Measurements from ENCODE around the gene KIAA1755.
"Not testable (repeated sequence)": the region's sequence is repeated elsewhere in the genome, so short reads cannot be mapped to it uniquely, and the experiment has no call there.

KIAA1755 gene

DNA sequence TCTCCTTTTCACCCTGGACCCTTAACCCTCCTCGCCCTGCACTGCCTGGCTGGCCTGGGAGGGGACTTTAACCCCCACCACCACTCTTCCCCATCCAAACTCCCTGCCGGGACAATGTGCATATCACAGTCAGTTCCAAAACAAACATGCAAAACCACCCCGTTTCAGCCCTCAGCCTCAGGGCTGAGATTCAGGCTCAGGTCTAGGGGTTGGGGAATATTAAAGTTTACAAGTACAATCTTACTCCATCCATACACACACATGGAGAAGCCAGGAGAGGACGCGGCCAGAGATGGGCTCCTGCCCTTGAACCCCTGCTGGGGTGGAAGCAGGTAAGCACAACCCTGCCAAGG is 534 bp downstream of the KIAA1755 start:
- no peak for DNase-seq (ENCODE audit: low read depth)

DNA sequence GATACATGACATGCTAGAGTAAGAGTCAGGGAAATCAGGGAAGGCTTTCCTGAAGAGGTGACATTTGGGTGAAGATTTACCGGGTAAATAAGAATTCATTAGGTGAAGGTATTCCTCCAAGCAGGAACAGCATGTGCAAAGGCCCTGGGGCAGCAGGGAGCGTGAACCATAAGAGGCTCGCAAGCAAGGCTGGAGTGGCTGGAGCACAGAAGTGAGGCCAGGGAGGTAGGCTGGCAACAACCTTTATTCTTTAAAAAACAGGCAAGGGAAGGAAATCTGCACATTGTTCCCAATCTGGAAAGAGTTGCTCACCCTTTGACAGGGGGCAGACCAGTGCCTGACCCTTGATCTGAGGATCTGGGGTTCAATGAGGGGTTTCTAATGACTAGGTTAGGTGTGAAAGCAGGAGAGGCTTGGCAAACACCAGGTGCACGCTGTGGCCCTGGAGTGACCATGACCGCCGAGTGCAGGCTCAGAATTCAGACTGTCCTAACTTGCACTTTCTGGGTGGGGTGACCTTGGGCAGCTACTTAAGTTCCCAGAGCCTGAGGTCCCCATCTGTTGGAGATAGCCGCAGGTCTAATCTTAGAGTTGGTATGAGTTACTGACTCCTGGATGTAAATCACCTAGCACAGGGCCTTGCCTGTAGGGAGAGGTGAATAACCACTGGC is 1.9 kb downstream of the KIAA1755 start:
- no peak for DNase-seq (ENCODE audit: low read depth)

DNA sequence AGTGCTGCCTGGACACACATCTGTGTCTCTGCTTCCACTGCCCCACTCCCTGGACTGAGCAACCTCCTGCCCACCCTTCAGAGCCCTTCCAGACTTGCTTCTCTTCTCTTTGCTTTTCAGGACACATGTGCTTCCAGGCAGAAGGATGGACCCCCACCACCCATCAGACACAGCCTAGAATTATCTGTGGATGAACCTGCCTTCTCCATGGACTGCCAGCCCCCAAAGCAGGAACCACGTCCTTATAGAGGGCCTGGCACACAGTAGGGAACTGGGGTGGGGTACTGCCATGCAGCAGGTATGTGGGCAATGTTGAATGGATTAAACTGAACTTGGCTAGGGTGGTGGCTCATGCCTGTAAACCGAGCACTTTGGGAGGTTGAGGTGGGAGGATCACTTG is 3.6 kb downstream of the KIAA1755 start:
- DNase-seq (ENCODE audit: low read depth), result no peak

DNA sequence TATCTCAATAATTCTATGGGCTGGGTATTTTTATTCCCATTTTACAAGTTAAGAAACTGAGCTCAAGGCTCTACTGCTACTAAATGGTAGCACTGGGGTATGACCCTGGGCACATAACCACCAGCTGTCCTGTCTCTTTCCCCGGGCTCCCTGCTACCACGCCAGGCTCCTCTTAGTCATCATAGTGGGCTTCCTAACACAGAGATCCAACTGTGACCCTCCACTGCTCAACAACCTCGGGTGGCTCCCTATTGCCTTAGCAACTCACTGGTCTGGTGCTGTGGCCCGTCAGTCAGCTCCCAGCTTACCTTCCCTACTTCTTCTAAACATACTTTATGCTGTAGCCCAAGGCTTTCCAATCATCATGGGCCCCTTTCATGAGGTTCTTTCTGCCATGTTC is 4.5 kb downstream of the KIAA1755 start:
- DNase-seq (ENCODE audit: low read depth), result no peak

DNA sequence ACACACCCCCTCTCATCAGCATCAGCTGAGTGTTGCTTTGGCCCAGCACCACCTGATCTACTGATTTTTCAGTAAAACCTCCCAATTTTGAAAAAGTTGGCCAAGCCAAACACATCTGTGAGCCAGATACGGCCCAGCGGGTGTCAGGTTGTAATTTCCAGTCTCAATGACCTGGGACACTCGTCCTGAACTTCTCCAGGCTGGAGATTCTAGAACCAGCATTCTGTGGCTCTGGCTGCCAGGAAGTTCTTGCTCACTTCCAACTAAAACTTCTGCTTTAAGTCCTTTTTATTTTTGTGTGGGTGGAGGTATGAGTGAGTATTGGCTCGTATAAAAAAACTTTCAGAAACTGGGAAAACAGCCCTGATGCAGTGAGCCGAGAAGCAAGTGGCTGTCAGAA is 5.1 kb downstream of the KIAA1755 start:
- DNase-seq (ENCODE audit: low read depth), result no peak

DNA sequence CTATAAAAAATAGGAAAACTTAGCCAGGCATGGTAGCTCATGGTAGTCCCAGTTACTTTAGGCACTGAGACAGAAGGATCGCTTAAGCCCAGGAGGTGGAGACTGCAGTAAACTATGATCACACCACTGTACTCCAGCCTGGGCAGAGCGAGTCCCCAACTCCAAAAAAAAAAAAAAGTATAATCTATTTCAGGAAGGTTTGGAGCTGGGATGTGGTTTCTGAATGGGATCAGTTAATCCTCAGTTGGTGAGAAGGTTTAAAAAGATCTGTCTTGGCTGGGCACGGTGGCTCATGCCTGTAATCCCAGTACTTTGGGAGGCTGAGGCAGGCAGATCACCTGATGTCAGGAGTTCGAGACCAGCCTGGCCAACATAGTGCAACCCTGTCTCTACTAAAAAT is 5.9 kb downstream of the KIAA1755 start:
- DNase-seq (ENCODE audit: low read depth), result not testable (repeated sequence)

DNA sequence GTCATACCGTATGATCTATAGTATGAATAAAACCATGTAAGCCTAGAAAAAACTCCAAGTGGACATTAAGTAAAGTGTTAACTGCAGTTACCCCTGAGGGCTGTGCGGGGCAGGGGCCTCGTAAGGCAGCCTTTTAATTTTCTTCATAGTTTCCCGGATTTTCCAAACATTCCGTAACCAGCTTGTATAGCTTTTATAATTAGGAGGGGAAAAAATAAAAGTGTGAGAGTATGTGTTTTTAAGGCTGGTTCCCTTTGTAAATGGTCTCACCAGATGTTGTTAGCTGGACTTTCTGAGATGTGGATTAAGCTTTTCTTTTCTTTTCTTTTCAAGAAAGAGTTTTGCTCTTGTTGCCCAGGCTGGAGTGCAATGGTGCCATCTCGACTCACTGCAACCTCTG is 7.0 kb downstream of the KIAA1755 start:
- DNase-seq (ENCODE audit: low read depth), result no peak

DNA sequence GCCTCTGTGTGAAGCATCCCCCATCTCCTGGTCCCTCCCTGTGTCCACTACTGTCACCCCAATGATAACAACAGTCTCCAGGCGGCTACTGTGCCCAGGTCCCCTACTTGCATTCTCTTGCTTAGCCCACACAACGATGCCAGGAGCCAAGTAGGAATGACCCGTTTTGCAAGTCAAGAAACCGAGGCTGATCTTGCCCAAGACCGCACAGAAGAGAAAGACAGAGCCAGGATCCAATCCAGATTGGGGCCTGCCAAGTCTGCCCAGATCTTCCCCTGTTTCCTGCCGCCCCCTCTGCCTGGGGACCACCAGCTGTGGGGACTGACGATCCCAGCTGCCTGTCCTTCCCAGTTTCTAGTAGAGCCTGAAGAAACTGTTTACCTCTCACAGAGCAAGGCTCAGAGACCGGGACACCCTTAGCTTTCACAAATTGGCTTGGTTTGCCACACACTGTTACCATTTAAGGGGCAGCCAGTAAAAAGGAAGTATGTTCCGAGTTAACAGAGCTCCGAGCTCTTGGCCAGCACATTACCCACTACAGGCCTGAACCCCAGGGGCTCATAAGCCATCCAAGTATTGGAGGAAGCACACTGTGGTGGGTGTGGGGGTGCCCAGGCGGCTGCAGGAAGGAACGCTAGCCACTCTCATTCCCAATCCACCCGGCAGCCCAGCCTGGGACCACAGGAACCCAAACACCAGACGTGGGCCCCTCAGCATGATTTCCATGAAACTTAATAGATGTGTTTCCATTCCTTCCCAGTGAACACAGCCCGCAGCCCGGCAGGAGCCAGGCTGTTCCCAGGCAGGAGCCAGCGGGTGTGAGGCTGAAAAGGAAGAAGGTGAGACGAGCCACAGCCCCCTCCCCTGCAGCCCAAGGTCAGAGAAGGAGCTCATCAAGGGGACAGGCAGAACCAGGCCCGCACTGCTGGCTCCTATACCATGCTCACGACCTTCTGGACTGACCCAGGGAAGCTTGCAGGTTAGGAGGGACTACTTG is 7.9 kb downstream of the KIAA1755 start:
- DNase-seq (ENCODE audit: low read depth), result no peak

DNA sequence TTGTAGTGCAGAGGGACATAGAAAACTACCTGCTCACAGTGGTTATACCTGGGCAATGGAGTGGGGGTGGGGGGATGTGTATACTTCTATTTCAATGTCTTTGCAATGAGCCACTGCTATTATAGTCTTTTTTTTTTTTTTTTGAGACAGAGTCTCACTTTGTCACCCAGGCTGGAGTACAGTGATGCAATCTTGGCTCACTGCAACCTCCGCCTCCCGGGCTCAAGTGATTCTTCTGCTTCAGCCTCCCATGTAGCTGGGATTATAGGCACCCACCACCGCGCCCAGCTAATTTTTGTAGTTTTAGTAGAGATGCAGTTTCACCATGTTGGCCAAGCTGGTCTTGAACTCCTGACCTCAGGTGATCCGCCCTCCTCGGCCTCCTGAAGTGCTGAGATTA is 9.1 kb downstream of the KIAA1755 start:
- not testable (repeated sequence) for DNase-seq (ENCODE audit: low read depth)

DNA sequence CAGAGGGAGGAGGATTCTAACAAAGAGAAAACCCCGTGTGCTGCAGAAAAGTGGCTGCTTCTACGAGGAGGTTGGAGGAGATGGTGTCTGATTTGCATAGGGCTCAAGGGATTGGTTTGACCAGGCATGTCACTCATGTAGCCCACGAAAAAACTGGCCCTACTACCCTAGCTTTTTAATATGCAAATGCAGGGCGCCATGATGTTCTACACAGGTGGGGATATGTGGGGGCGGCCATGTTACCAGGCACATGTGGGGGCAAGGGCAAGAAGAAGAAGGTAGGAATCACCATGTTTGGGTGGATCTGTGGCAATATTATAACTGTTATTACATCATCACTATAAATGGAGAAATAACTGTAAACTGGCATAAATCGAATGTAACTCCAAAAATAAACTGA is 9.9 kb downstream of the KIAA1755 start:
- no peak for DNase-seq (ENCODE audit: low read depth)

DNA sequence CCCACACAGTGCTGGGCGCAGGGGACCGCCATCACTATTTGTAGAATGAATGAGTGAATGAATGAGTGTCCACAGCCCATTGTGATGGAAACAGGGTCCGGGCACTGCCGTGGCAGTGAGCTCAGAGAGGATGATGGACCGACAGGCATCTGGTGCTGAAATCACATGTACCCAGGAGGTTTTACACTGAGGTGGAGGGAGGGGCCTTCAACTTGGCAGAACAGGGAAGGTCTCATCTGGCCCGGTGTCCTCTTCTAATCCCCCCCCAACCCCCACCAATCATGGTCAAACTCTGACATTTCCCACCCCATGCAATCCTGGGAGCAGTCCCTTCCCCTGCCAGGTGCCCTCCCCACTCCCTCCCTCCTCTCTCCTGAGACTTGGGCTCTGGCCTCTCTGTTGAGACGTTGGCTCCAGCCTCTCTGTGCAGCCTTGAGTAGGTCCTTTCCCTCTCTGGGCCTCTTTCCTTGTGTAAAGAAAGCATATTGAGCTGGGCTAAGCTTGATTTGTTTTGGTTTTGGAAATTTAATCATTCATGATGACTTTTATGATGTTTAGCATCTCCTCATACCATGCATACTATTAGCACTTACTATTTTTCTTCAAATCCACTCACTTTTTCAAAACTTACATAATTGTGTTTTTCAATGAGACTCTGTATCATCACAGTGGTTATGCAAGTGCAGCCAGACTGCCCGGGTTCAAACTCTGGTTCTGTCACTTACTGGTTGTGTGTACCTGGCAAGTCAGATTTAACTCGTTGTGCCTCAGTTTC is 10.8 kb downstream of the KIAA1755 start:
- DNase-seq (ENCODE audit: low read depth), result no peak

DNA sequence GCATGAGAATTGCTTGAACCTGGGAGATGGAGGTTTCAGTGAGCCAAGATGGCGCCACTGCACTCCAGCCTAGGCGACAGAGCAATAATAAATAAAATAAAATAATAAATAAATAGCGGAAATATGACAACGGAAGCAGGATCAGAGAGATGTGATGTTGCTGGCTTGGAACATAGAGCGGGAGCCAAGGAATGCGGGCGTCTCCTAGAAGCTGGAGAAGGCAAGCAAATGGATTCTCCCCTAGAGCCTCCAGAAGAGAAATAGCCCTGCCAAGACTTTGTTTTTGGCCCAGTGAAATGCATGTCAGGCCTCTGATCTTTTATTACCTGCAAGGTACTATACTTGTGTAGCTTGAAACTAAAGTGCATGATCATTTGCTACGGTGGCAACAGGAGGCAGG is 12.4 kb downstream of the KIAA1755 start:
- no peak for DNase-seq (ENCODE audit: low read depth)

DNA sequence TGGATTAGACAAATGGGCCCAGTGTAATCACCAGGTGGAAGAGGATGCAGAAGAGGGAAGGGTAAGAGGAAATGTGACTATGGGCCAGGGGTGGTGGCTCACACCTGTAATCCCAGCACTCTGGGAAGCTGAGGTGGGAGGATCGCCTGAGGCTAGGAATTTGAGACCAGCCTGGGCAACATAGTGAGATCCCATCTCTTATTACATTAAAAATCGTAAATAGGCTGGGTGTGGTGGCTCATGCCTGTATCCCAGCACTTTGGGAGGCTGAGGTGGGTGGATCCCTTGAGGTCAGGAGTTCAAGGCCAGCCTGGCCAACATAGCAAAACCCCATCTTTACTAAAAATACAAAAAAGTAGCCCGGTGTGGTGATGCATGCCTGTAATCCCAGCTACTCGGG is 12.8 kb downstream of the KIAA1755 start:
- not testable (repeated sequence) for DNase-seq (ENCODE audit: low read depth)

DNA sequence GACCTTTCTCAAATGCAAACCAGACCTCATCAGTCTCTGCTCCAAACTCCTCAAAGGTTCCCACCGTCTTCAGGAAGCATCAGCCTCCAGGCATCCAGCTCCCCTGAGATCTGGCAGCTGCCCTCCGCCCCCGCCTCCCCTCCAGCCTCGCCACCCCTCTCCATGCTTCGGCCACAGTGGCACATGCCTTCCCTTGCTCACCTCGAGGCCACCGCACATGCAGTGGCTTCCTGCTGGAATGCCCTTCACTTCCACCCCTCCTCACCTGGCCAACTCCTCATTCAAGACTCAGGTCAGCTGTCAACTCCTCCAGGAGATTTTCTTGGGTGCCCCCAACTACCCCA is 13.4 kb downstream of the KIAA1755 start:
- DNase-seq (ENCODE audit: low read depth), result no peak

DNA sequence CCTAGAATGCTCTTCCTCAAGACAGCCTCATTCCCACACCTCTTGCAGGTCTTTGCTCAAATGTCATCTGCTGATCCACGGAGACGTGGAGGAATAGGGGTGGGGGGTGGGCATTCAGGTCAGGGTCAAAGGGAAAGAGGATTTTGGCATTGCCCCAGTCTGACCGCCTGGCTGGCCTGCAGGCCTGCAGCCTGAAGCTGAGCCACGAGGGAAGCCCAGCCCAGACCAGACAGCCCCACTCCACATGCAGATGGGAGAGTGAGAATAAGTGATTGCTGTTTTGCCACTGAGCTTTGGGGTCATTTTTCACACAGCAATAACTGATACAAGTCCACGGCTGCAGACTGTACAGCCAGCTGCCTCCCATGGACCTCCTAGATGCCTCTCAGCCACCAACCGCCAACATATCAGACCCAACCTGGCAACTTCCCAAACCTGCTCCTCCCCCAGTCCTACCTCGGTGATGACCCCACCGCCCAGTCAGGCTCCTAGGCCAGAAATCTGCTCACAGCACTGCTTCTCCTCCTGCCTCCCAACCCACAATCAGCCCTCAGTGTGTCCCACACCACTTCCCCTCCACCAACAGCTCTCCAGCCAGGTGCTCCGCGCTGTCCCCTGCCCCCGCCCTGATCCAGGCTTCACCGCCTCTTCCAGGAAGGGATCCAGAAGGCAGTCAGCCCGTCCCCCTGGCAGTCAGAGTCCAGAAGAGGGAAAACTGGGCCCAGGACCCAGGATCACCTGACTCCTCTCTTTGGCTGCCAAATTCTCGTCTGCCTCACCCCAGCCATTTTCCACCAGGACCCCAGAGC is 14.0 kb downstream of the KIAA1755 start:
- DNase-seq (ENCODE audit: low read depth), result no peak

DNA sequence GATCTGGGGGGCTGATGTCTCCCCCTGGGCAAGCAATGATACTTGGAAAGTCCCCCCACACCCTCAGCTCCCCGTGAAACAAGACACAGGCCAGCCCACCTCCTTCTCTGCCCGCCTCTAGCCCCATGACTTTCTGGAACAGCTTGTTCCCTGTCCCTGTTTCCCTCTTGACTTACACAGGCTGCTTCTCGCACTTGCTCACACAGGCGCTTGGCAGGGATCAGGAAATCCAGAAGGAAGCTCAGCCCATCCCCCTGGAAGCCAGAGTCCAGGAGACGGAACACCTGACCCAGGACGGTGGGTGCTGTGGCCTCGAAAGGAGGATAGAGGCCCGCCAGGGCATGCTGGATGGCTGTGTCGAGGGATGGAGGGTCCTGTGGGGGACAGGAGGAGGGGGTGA is 14.8 kb downstream of the KIAA1755 start:
- no peak for DNase-seq (ENCODE audit: low read depth)

DNA sequence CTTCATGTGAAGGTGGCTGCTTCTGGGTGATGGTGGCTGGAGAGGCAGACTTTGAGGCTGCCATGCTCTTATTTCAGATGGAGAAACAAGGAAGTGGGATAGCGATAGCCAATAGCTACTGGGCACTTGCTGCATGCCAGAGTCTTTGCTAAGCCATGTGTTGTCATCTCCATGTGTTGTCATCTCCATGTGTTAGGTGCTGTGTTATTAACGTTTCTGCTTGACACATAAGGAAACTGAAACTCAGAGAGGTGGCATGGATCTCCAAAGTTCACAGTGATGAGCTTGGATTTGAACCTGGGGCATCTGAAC is 16.9 kb downstream of the KIAA1755 start:
- no peak for DNase-seq (ENCODE audit: low read depth)

DNA sequence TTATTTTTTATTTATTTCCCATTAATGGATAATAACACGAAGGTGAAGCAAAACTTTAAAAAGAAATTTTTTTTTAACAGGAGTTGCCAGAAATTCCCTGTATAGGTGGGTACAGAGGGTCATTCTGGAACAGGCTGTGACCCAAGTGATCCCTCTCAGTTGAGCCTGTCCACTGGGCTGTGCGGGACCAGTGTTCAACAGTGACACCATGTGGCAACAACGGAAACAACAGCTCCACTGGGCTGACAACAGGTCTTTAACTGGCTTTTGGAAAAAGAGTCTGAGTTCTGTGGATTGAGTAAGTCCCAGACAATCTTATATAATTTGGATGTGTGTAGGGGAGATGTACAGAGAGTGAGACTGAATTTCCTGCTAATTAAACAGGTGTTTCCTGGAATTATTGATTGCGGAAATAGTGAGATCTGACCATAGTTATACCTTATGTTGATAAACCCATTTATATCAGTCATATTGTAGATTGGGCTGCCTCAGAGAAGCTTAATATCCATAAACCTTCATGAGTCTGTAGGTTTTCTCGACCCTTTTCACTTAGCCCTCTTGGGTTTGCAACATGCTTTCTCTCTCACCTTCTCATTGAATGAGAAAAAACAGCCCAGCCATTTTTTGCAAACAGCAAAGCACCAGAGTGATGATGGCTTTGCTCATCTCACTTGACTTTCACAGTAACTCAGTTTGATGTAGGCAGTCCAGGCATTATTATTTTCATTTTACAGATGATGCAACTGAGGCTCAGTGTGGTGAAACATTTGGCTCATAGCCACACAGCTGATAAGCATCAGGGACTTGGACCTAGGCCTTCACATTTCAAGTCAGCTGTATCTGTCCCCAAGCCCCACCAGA is 17.5 kb downstream of the KIAA1755 start:
- no peak for DNase-seq (ENCODE audit: low read depth)

DNA sequence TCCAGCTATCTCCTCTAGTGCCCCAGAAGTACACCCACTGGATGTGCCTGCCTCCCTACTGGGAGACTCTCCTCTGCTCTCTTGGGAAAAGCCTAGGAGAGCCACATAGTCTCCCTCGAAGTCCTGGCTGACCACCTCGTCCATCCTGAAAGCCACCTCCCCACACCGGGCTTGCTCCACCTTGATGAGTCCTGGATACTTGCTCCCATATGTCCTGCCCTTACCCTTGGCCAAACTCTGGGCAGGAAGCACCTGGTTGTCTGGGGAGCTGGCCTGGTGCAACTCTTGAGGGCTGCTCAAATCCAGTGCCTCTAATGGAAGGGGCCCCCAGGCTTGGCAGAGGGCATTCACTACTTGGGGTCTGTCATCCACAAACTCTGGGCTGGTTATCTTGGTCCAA is 19.3 kb downstream of the KIAA1755 start:
- DNase-seq (ENCODE audit: low read depth), result no peak

DNA sequence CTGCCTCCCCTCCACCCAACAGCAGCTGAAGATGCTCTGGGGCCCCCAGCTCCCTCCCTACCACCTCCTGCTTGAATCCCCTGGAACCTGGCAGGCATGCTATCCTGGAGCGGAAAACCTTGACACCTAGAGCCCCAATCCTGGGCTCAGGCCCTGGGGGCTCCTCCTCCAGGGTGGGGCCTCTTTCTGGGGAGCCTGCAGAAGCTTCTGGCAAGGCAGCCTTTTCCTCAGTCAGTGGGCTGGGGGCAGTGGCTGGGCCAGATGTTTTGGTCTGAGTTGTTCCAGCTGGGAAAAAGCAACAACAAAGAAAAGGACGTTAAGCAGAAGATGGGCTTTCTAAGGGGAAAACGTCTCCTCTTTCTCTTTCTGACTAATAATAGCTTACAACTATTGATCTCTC is 21.1 kb downstream of the KIAA1755 start:
- no peak for DNase-seq (ENCODE audit: low read depth)

DNA sequence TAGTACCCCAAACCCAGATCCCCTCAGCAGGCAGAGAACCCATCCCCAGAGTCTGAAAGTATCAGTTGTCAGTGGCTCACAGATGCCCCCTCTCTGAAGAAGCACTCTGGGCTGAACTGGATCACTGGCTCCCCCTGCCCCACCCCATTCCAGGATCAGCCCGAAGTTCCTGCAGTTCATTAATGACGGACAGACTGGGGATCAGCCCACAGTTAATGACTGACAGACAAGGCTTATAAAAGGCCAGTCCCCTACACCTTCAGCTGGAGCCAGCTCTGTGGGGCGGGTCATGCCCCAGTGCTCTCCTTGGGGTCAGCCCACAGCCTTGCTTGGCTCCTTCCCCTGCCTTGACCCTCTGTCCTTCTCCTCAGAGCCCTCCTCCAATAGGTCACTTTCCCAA is 21.7 kb downstream of the KIAA1755 start:
- no peak for DNase-seq (ENCODE audit: low read depth)
